Activated naive CD4-positive, alpha-beta T cell (primary cell): ENCODE results near the gene RAB21.

Experiments used
- DNase-seq, 4 experiments: peaks; one replicate each; lab custom pipeline; 2025; lab: John Stamatoyannopoulos, UW

Gene RAB21, protein sequence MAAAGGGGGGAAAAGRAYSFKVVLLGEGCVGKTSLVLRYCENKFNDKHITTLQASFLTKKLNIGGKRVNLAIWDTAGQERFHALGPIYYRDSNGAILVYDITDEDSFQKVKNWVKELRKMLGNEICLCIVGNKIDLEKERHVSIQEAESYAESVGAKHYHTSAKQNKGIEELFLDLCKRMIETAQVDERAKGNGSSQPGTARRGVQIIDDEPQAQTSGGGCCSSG

DNA sequence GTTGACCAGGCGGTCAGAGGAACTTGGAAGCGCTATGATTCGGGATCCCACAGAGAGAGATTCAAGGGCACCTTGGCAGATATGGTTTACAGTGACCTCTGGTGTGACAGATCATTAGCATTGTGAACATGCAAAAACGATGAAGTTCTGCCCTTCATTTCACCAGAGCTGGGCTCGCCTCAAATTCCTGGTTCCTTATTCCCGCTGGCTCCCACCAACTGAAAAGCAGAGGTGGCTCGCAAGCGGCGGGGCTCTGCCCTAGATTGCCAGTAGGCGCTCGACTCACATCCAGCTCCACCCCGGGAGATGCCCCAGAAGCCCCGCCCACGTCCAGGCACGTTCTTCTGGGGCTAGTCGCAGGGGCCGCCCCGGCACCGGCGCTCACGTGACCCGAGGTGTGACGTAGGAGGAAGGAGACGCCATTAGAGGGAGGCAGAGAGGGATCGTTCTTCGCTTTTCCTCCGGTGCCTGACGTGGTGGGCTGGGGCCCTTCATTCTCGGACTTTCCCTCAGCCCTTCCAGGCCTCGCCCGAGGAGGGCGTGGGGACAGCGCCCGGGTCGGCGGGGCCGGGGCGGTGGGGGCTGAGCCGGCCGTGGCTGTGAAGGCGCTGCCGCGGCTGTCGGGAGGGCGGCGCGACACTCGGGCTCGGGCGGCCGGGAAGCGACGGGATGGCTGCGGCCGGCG is at the start of gene RAB21:
Gene RAB21, plus strand, starts transcription at position 403 of the 685 bp plus-strand sequence. Its CDS starts 267 bp downstream, at position 670.
- peak; percentile 90 to 98 (median 94) for DNase-seq

DNA sequence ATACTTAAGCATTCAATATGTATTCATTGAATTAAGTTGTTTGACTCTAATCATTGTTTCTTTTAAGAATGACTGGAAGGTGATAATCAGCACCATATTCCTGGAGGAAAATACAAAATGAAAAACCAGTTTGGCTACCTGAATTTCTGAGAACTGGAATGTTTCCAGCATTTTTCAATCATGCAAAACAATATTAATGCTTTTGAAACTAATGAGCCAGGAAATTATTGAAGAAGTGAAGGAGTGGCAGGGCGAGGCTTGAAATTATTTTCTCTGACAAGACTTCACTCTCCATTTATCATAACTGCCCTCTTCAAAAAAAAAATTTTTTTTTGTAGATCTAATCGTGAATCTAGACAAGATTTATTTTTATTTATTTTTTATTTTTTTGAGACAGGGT is 49.7 kb upstream of the RAB21 start:
- DNase-seq = no peak

- DNase-seq = no peak
Measured at GRCh38 chr12:71708658-71709057, 46.0 kb upstream of the RAB21 start.

DNA sequence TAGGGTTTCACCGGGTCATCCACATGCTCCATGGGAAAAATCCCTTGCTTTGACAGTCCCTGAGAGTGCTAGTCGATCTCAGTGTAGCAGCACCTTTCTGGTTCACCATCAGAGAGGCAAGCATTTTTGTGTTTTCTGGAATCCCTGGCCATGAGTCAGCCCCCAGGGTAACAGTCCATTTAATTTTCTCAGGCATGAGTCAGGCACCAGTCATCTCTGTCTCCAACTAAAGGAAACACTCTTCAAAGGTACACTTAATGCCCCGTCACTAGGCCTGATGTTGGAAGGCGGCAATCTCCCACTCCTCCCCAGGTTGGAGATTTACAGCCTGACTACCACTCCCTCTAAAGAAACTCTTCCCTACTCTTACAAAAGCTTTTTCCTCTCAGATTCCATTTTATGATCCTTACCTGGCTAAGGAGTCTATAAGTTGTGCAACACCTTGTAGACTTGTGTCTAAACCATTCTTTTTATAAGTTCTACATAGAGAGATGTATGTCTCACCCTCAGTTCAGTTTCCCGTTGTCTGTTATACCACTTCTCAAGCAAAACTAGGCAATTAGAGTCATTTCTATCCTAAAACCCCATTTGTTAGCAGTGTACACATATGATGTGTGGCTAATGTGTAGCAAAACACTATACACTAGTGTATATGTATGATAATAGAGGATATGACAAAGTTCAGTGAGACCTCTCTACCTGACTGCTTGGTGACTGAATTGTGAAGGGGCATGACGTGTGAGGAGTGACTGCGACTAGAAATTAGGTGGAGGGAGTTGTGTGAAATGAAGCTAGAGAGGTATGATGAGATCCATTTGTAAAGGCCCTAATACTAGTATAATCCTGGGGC is 44.2 kb upstream of the RAB21 start:
- no peak for DNase-seq

DNA sequence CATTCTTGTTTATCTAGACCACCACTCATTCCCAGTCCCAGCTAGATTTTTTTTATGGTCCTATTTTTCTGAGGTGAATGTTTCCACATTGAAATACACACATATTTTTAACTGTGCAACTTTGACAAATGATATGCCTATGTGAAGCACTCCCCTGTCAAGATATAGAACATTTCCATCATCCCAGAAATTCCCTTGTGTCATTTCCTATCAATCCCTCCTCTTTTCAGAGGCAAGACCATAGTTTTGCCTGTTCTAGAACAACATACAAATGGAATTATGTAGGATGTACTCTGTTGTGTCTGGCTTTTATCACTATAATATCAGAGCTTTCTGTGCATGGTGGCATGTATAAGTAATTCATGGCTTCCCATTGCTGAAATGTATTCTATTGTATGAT is 36.1 kb upstream of the RAB21 start:
- DNase-seq = no peak

GRCh38 chr12:71719647-71720370 is 34.9 kb upstream of the RAB21 start:
- no peak for DNase-seq

GRCh38 chr12:71721783-71722505 is 32.7 kb upstream of the RAB21 start:
- no peak for DNase-seq

DNA sequence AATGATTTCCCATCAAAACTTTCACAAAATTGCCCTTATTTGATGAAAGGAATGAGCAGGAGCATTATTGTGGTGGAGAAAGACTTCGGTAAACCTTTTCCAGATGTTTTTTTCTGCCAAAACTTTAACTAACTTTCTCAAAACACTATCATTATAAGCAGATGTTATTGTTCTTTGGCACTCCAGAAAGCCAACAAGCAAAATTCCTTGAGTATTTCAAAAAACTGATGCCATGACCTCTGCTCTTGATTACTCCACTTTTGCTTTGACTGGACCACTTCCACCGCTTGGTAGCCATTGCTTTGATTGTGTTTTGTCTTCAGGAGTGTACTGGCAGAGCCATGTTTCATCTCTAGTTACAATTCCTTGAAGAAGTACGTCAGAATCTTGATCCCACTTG is 29.7 kb upstream of the RAB21 start:
- no peak for DNase-seq

DNA sequence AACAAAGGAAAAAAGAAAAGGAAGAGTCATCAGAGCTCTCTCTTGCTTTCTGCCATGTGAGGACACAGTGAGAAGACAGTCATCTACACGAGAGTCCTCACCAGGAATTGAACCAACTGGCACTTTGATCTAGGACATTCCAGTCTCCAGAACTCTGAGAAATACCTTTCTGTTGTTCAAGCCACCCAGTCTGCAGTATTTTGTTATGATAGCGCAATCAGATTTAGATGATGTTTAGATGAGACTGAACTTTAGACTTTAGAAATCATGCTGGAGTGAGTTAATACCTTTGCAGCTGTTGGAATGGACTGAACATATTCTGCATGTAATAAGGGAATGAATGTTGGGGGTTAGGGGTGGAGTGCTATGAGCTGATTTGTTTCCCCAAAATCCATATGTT is 28.1 kb upstream of the RAB21 start:
- no peak for DNase-seq

- DNase-seq = no peak
Measured at GRCh38 chr12:71727958-71728357, 26.7 kb upstream of the RAB21 start.

DNA sequence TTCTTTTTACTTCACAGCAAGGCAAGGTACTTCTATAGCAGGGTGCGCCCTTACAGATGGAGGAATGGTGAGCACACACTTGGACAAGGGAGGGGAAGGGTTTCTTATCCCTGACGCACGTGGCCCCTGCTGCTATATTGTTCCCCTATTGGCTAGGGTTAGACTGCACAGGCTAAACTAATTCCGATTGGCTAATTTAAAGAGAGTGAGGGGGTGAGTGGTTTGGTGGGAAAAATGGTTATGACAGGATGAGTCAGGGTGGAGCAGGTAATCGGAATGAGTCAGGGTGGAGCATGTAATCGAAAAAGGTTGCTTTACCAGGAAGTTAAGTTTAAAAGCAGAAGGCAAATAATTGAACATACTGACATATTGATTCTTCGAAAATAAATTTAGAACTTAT is 23.7 kb upstream of the RAB21 start:
- DNase-seq = no peak

- DNase-seq = no peak
Measured at GRCh38 chr12:71731439-71732356, 23.0 kb upstream of the RAB21 start.

DNA sequence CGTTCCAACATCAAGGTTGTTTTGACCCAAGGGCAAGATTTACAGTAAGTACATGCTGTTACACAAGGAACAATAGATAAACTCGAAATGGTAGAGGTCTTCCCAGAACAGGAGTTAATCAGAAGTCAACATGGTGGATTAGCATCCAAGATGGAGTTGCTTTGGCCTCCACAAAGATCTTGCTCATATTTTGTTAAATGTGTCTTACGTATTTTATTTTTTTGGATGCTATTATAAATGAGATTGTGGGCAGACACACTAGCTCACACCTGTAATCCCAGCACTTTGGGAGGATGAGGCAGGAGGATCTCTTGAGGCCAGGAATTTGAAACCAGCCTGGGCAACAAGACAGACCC is 22.3 kb upstream of the RAB21 start:
- DNase-seq = no peak

DNA sequence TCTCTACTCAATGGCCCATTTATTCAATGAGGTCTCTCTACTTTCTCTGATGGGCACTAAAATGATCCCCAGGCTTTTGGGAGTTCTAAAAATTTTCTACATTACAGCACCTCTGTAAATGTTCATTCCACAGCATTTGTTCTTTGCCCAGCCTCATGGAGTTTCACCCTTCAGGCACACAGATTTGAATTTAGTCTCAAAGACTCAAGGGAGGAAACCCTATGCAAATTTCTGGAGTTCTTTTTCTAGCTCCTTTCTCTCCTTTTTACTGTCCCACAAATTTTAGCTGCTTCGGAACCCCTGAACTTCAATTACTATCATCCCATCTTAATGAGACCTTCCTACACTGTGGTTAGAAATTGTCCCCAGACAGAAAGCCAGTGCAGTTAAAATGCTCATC is 17.5 kb upstream of the RAB21 start:
- no peak for DNase-seq

- DNase-seq = no peak
Measured at GRCh38 chr12:71742998-71743397, 11.7 kb upstream of the RAB21 start.

- no peak for DNase-seq
Measured at GRCh38 chr12:71744522-71745300, 10.0 kb upstream of the RAB21 start.

- DNase-seq = peak in 1 of 4 experiments; percentile 3
Measured at GRCh38 chr12:71746974-71747611, 7.6 kb upstream of the RAB21 start.

DNA sequence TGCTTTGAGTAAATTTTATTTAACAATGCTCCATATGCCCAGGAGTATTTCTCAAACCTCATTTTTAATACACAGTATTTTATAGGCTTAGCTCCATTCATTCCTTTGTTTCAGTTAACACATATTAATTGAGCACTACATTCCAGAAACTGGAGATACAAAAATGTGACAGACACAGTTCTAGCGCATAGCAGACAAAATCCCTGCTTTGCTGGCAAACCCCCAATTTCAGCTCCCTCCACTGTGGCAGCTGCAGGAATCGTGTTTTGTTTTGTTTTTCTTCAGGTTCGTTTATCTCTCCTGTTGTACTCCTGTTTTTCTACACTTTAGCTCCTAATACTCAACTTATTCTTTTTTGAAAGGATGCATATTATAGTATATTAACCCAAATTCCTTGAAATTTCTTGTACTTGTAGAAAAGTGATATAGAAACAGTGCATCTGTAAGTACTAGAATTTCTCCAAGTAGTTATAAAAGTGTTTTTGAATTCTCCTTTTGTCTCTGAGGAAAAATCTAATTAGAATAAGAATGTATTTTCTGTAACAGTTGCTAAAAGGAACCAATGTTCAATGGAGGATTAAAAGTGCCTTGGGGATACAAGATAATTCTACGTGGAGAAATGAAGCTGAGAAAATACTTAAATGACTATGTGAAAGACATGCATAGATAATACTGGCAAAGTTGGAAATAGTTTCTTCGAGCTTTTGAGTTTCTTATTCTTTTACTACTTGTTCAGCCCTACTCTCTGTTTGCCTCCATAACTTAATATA is 6.4 kb upstream of the RAB21 start:
- DNase-seq = no peak

DNA sequence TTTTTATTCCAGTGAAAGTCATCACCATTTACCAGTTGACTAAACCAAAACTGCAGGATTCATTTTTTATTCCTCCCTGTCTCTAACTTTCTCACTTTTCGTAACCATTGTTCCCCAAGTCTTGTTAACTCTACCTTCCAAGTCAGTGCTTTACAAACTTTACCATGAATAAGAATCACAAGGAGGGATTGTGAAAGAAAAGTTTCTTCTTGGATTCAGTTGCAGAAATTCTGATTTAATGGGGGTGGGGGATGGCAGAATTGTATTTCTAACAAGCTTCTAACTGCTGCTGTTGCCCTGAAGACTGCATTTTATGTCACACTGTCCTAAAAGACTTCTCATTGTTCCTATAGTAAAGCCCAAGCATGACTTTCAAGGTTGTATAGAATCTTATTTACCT is 5.0 kb upstream of the RAB21 start:
- no peak for DNase-seq
